KMS-11 (cell line): ENCODE measurements around the gene POLDIP3.

Experiments used
- H2AFZ ChIP-seq: fragments of 200-600 bp; sonication (generic); 2 replicates; pipeline ENCODE4 v1.6.1; 2016; ENCODE audit warnings: antibody characterized with exemption, mixed run types, low read depth
- H3K27ac ChIP-seq: fragments of 200-600 bp; sonication (generic); 2 replicates; pipeline ENCODE4 v1.6.1; 2016; ENCODE audit warnings: mild to moderate bottlenecking, mixed run types
- H3K27me3 ChIP-seq: fragments of 200-600 bp; sonication (generic); 2 replicates; pipeline ENCODE4 v1.6.1; 2017; ENCODE audit warnings: mild to moderate bottlenecking, low read depth, mixed run types, moderate library complexity; ENCODE audit not compliant: insufficient read depth
- H3K36me3 ChIP-seq: fragments of 200-600 bp; sonication (generic); 2 replicates; pipeline ENCODE4 v1.6.1; 2017; ENCODE audit warnings: mild to moderate bottlenecking, mixed run types; ENCODE audit not compliant: insufficient read depth
- H3K4me1 ChIP-seq: fragments of 200-600 bp; sonication (generic); 2 replicates; pipeline ENCODE4 v1.6.1; 2016; ENCODE audit warnings: mild to moderate bottlenecking, low read depth, mixed run types; ENCODE audit not compliant: poor library complexity, severe bottlenecking
- H3K4me2 ChIP-seq: fragments of 200-600 bp; sonication (generic); 2 replicates; pipeline ENCODE4 v1.7.0; 2016; ENCODE audit warnings: mild to moderate bottlenecking, mixed run types
- H3K4me3 ChIP-seq: fragments of 200-600 bp; sonication (generic); IDR thresholded peaks from 2 replicates; pipeline ENCODE4 v1.6.1; 2017; ENCODE audit warnings: low read depth, low read length, mixed read lengths; ENCODE audit not compliant: insufficient read depth
- H3K79me2 ChIP-seq: fragments of 200-600 bp; sonication (generic); 2 replicates; pipeline ENCODE4 v1.6.1; 2016; ENCODE audit warnings: low read depth, mixed run types; ENCODE audit not compliant: insufficient read depth
- H3K9ac ChIP-seq: fragments of 200-600 bp; sonication (generic); 2 replicates; pipeline ENCODE4 v1.6.1; 2016; ENCODE audit warnings: mild to moderate bottlenecking, mixed run types
- H4K20me1 ChIP-seq: fragments of 200-600 bp; sonication (generic); 2 replicates; pipeline ENCODE4 v1.6.1; 2016; ENCODE audit warnings: mild to moderate bottlenecking, mixed run types; ENCODE audit not compliant: insufficient read depth
- CTCF ChIP-seq: fragments of 200-600 bp; sonication (generic); conservative IDR thresholded peaks from 2 replicates; pipeline ENCODE4 v1.6.1; 2017; ENCODE audit warnings: low read depth, mild to moderate bottlenecking, antibody characterized with exemption, low read length, moderate library complexity, mixed read lengths

Gene POLDIP3

GRCh38 chr22:42630211-42630610 lies 15.5 kb upstream of the POLDIP3 start:
- Histone ChIP-seq H3K9ac (no peak overlapping the region), H4K20me1 (no peaks in the 10 kb centered on the region), H3K27ac (no peak overlapping the region), H3K4me2 (no peak overlapping the region), H3K27me3 (no peaks in the 10 kb centered on the region), H3K79me2 (no peaks in the 10 kb centered on the region), H3K4me1 (no peaks in the 10 kb centered on the region), H3K36me3 (no peaks in the 10 kb centered on the region), H3K4me3 (no peak overlapping the region), H2AFZ (no peak overlapping the region)
- TF ChIP-seq CTCF = no peak

- no peaks in the 10 kb centered on the region for H4K20me1 ChIP-seq
- no peak overlapping the region for H3K4me3 ChIP-seq
- peaks cover 12% of the 10 kb centered on the region for H3K4me1 ChIP-seq
- no peaks in the 10 kb centered on the region for H3K79me2 ChIP-seq
- no peaks in the 10 kb centered on the region for H3K27me3 ChIP-seq
- no peak overlapping the region for H2AFZ ChIP-seq
- H3K27ac ChIP-seq = no peak overlapping the region
- no peak for TF ChIP-seq CTCF
- H3K4me2 ChIP-seq = no peak overlapping the region
- no peak overlapping the region for H3K9ac ChIP-seq
- H3K36me3 ChIP-seq = no peaks in the 10 kb centered on the region
Measured at GRCh38 chr22:42627981-42628380, 13.3 kb upstream of the POLDIP3 start.

- Histone ChIP-seq H3K36me3 (no peaks in the 10 kb centered on the region), H2AFZ (no peak overlapping the region), H3K79me2 (no peaks in the 10 kb centered on the region), H3K4me1 (peaks cover 18% of the 10 kb centered on the region), H3K4me3 (no peak overlapping the region), H3K9ac (no peak overlapping the region), H3K27me3 (no peaks in the 10 kb centered on the region), H3K27ac (no peak overlapping the region), H3K4me2 (no peak overlapping the region), H4K20me1 (no peaks in the 10 kb centered on the region)
- TF ChIP-seq CTCF = no peak
Measured at GRCh38 chr22:42626951-42627625, 12.4 kb upstream of the POLDIP3 start.

GRCh38 chr22:42626431-42626830 lies 11.7 kb upstream of the POLDIP3 start:
- Histone ChIP-seq H3K9ac (no peak overlapping the region), H3K4me2 (no peak overlapping the region), H3K36me3 (no peaks in the 10 kb centered on the region), H3K4me3 (no peak overlapping the region), H3K27me3 (no peaks in the 10 kb centered on the region), H3K4me1 (peaks cover 18% of the 10 kb centered on the region), H2AFZ (no peak overlapping the region), H3K79me2 (no peaks in the 10 kb centered on the region), H4K20me1 (no peaks in the 10 kb centered on the region), H3K27ac (no peak overlapping the region)
- TF ChIP-seq CTCF = no peak
